Activated effector memory CD4-positive, alpha-beta T cell treated with anti-CD3 and anti-CD28 coated beads, Interleukin-2, amount 50 U/mL, for 16 hours (primary cell): ENCODE results near the gene CLNK.
"Not testable (repeated sequence)": the region's sequence is repeated elsewhere in the genome, so short reads cannot be mapped to it uniquely, and the experiment has no call there.

Experiments
- DNase-seq: peaks from one replicate; pipeline ENCODE4 v3.0.0-alpha.2; 2020

The CLNK gene

DNA sequence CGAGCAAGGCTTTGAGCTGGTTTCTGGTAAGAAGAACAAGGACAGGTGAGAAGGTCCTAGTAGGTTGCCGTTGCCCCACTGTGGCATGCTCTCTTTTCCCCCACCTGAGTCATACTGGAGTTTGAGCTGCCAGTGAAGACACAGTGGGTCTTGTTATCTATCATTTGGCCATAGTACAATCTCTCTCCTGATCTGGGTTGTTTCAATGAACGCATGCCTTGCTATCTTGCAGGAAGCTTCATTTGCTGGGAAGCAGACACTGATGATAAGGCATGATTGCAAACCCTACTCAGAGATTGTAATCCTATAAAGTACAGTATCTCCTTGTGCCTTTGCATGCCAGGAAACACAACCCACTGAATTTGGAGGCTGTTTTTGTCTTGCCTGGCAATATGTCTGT lies 77.4 kb downstream of the CLNK start:
- DNase-seq: no peak

DNA sequence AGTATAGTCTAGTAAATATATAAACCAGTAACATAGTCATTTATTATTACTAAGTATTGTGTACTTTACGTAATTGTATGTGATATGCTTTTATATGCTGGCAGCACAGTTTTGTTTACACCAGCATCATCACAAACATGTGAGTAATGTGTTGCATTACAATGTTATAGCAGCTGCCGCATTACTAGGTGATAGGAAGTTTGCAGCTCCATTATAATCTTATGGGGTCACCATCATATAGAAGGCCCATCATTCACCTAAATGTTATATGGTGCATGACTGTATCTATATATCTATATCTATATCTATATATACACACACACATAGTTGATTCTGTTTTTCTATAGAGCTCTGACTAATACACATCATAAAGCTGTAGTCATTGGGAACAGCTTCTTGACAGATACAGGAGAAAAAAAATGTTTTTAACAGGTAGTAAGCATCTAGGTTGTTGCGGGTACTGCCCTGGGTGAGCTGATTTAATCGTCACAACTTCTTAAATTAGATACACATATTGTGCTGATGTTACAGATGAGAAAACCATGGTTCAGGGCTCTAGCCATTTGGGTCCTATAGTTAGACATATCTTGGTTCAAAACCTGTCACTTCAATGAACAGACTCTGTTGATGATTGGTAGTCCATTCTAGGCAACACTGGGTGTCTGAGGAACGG lies 77.9 kb downstream of the CLNK start:
- DNase-seq: no peak

DNA sequence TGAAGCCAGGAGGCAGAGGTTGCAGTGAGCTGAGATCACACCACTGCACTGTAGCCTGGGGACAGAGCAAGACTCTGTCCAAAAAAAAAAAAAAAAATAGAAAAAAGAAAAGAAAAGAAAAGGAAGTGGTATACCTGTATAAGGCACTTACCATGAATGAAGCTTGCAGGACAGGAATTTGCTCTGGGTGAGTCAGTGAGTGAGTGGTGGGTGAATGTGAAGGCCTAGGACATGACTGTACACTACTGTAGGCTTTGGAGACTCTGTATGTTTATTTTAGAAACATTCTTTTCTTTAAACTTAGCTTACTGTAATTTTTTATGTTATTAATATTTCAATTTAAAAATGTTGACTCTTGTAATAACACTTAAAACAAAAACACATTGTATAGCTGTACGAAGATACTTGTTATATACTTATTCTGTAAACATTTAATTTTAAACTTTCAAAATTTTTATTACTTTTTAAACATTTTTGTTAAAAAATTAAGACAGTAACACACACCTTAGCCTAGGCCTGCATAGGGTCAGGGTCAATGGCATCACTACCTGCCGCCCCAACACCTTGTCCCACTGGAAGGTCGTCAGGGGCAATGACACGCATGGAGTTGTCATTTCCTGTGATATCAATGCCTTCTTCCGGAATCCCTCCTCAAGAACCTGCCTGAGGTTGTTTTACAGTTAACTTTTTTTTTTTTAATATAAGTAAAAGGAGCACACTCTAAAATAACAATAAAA lies 78.7 kb downstream of the CLNK start:
- DNase-seq: no peak

DNA sequence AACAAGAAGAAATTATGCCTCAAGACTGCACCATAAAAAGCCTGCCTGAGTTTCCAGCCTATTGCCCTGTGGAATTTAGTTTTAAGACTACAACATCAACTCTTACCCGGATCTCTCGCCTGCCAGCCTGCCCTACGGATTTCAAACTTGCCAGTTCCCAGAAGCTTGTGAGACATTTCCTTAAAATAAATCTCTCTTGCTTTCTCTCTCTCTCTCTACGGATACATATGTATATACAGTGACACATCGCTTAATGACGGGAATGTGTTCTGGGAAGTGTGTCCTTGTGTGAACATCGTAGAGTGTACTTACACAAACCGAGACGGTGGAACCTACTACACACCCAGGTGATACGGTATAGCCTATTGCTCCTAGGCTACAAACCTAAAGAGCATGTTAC lies 79.5 kb downstream of the CLNK start:
- DNase-seq: no peak

DNA sequence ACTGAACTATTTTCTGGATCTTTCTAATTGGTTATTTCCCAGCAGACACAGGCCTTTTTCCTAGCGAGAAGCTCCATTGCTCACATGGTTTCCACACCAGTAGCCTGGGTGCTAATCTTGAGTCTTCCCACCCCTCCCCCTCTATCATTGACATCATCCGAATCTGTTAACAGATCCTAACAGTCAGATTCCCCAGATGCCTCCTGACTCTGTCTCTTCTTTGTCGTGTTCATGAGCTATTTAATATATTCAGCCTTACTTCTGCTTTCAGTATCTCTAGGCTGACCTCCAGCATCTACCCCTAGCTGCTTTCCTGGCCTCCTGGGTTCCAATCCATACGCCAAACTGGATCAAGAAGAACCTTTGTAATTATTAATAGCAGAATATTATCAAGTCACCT lies 85.0 kb downstream of the CLNK start:
- no peak for DNase-seq

DNA sequence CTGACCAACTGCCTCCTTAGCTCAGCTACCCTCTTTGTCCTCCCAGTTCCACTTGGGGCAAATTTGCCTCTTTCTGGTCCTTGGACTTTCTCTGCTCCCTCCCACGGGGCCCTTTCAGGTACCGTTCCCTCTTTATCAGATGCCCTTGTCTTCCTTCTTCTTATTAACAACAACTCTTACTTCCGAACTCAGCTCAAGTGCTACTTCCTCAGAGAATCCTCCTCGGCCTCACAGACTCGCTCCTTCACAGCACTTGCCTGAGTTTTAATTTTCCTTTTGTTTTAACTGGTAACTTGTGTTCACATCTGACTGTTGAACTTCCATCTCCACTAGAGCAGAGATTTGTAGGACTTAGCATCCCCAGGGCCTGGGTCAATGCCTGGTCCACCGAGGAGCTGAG lies 85.7 kb downstream of the CLNK start:
- DNase-seq: no peak

DNA sequence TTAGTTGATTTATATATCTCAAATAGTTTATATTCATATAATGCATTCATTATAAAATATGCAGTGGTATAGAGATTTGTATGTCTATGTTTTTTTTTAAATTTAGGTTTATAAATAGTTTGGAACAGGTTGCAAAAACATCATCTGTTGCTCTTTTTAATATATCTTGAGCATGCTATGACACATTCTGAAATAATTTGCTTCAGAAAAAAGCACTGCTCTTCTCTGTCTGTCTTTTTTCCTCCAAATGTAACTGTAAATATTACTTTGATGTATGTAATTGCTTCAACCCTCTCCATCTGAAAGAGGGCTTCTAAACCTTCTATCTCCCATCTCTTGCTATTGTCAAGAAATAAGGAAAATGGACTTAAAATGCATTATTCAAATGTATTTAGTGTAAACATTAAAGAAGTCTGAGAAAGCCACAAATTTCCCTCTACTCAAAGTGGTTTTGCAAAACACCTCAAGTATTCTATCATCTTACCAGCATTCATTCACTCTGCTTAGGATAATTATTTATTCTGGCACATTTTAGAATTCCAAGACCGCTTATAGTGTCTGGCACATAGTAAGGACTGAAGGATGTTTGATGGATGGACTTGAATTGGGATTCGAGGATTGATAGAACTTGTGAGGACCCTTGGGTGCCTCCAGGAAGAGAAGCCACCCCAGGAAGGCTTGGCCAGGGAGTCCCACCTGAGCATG lies 87.8 kb downstream of the CLNK start:
- no peak for DNase-seq

DNA sequence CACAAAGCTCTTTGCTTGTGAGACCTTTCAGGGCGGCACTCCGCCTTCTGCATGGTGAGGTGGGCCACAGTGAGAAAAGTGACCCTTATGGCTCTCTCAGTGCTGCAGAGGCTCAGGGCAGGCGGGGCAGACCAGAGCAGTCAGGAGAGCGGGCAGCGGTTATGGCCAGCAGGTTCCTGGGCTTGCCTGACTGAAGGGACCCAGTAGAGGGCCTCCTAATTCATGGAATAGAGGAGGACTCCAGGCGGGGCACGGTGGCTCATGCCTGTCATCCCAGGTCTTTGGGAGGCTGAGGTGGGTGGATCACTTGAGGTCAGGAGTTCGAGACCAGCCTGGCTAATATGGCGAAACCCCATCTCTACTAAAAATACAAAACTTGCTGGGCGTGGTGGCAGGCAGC lies 91.4 kb downstream of the CLNK start:
- DNase-seq: no peak

DNA sequence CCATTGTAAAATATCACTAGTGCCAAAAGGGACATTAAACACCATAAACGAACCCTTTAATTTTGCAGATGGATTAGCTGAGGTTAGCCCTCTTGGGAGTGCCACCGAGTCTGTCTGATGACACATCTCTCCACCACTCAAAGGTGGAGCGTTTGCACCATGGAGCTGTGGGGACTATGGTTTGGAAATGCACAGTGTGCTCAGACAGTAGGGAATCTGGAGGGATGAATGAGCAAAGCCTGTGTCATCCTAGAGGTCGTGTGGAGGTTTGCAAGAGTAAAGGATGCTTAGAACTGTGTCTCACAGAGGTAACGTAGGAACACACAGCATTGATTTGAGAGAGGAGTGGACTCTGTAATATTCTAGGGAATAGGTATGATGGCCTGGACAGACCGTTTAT lies 93.7 kb downstream of the CLNK start:
- DNase-seq: no peak

DNA sequence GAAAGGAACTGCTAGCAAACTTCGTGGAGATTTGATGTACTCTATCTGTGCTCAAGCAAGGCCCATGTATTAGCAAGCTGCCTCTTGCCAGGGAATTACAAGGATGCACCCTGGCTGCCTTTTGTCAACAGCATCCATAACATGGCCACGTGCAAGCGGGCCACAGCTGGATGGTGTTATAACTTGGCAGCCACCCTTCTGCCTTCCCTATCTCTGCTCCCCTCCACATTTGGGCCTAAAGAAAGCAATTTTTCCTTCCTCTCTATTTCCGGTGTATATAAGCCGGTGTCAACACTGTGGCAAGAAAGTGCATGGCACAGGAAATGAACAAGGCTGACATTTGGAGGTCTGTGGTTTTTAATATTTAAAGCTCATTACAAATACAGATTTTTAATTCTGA lies 94.8 kb downstream of the CLNK start:
- DNase-seq: no peak

DNA sequence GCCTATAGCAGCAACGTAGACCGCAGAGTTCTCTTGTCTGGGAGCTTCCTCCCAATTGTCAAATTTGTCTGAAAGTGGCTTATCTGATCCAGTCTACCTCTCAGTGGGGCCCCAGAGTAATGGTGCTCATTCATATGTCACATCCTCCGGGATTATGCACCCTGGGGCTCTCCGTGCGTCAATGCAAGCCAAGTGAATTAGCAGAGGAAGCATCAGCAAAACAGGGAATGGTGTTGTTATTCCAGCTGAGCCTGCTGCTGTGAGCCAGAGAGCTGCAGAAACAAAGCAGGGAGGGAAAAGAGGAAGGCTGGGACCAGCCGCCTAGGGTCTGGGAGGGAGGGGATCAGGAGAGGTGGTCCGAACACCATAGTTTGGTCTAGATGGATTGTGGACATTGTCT lies 95.2 kb downstream of the CLNK start:
- DNase-seq: no peak

DNA sequence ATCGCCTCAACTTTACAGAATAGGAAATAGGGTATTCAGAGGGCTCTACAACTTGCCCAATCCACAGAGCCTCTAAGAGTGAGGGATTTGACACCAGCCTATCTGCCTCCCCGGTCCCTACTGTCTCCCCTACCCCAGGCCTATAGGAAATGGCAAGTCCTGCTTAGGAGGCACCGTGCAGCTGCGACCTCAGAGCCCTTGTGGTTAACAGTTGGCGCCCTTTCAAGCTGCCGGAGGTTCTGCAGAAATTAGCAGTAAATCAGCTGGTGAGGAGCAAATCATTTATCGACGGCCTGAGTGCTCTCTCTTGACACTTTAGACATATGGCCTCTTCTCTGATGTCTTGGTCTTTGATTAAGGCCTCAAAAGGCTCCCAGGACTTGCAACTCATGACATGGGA lies 96.9 kb downstream of the CLNK start:
- DNase-seq: no peak

DNA sequence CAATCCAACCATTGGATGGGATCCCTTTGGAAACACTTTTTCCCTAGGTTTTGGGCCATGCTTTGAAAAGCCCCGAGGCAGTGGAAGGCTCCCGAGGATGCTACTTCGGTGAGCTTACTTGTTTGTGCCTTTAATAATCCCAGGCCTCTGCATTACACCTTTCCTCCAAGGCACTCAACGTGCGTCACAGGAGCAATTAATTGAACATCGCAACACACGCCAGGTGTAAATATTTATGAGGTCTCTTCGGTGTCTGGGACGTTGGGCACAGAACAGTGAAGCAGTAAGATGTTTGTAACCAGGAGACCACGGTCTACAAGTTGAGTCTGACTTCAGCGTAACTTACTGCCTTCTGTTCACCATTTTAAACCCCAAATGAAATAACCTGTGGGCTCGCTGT lies 97.3 kb downstream of the CLNK start:
- DNase-seq: no peak

DNA sequence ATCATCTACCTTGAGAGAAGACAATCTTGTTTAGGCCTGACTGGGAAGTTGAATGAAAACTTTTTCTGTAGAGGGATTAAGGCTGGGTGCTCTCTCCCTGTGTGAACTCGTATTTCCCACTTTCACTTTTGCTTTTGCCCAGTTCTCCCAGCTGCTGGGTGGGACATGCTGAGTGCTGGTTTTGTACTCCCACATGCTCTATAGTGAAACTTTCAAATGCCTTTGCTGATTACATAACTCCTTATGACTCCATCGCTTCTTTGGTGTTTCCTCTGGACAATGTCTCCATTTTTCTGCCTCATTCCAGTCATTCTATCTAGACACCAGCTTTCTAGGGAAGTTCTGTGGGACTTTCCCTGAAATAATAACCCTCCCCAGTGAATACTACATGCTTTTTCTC lies 100.5 kb downstream of the CLNK start:
- no peak for DNase-seq

DNA sequence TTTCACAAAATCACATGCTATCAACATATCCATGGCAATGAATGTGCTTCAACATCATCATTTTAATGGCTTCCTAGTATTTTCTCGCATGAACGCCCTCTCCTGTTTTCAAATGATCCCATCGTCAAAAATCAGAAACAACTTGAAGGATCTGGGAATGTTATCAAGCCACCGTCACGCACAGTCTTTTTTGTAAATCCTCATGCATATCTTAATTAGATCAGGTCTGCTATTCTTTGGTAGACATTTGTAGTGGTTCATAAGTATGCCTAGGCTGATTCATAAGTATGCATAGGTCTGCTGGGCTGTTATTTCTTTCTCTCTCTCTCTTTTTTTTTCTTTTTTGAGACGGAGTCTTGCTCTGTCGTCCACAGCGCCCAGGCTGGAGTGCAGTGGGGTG lies 101.6 kb downstream of the CLNK start:
- no peak for DNase-seq

DNA sequence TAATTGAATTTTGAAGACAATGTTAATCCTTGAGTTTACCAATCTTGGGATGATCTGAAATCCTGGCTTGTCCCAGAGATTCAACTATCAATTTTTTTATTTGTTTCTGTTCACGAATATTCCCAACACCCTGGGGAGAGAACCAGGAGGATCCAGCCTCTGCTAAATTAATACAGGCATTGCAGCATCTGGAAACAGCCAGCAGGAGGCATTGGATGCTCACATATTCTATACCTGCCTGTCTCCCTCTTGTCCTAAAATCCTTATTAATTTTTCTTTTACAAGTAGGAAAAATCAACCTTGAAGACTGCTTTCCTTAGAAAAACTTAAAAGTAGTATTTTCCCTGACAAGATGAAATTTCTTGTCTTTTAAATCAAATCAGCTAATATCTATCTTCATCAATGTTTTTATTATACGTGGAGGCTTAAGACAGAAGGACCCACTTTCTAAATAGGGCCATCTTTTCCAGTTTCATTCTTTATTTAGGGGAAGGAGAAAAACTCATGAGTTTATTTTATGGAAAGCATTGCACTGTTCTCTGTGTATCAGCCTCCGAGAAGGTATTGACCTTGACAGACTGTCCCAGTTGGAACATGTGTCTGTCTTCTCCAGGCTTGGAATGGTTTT lies 102.4 kb downstream of the CLNK start:
- no peak for DNase-seq

DNA sequence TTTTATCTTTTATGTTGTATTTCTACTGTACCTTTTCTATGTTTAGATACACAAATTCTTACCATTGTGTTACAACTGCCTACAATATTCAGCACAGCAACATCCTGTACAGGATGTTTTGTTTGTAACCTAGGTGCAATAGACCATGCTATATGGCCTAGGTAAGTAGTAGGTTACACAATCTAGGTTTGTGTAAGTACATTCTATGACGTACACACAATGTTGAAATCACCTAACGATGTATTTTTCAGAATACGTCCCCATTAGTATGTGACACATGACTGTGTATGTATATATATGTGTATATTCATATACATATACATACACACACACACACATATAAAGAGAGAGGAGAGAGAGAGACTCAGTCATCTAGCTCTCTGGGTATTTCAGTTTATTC lies 103.5 kb downstream of the CLNK start:
- DNase-seq: no peak

DNA sequence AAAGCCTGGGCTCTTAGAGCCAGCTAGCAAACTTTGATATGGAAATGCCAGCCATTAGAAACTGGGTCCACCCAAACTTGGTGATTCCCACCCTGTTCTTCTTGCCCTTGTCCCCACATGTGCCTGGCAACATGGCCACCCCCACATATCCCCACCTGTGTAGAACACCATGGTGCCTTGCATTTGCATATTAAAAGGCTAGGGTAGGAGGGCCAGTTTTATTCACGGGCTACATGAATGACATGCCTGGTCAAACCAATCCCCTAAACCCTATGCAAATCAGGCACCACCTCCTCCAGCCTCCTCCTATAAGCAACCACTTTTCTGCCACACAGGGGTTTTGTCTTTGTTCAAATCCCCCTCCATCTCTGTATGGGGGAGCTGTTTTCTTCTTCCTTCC lies 104.9 kb downstream of the CLNK start:
- no peak for DNase-seq

DNA sequence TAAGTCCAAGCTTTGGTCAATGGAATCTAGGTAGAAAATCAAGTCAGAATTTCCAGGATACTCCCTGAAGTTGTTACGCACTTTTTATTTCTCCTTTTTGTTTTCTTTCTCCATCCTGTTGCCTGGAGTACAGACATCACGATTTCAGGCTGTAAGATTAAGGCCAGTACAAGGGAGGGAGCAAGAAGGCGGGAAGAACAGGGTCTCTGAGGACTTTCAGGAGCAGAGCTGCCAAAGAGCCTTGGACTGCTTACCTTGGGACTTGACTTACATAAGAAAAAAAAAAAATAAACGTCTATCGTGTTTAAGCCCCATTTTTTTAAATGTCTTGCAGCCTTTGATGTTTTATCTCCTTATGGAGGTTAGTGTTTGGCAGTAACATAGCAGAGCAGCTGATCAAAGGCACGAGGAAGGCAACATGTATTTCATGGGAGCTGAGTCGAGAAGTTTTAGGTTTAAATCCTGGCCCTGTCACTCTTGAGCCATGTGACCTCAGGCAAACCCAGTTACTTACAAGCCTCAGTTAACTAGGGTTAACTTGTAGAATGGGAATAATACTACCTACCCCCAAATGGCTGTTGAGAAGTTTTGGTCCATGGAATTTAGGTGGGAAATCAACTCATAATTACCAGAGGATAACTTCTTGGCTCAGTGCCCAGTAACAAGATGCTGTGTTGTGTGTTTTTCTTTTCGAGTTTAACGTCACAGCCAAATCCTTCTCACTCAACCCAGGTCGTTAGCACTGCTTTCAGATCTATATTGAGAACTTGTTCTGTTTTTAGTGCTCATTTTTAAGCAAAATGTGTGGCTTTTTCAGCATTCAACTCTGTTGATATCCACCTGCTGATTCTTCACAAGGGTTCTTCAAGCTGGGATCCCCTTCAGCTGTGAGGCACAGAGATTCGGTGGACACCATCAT lies 106.8 kb downstream of the CLNK start:
- no peak for DNase-seq

DNA sequence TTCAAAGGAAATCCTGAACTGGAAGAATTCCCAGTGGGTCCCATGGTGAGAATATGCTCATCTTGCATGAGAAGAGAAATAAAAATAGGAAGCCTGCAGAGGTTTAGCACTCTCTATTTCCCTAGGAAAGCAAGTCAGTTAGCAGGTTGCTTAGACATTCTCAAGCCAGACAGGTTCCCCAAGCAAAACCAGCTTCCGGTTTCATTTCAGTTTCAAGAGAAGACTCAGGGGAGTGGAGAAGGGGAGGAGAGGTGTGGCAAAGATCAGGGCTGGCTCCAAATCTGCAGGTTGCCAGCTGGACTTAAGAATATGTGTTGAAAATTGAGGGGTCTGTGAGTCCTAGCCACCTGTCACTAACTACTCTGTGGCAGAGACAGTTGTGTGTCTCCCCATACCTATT lies 107.5 kb downstream of the CLNK start:
- no peak for DNase-seq

DNA sequence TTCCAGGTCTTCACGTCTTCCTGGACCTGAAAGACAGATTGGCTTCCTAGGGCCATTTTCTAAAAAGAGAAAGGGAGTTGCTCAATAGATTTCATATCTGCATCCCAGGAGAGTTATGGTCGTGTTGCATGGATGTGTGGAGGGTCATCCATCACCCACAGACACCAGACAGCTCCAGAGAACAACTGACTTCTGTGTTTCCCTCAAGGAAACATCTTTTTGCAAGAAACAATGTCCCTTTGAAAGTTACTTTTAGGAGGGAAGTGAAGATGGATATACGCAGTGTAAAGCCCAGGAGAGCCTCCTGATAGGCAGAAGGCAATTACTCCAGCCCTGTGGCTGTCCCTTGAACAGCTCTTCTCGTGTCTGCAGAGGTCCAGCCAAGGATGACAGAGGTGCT lies 108.3 kb downstream of the CLNK start:
- DNase-seq: no peak

DNA sequence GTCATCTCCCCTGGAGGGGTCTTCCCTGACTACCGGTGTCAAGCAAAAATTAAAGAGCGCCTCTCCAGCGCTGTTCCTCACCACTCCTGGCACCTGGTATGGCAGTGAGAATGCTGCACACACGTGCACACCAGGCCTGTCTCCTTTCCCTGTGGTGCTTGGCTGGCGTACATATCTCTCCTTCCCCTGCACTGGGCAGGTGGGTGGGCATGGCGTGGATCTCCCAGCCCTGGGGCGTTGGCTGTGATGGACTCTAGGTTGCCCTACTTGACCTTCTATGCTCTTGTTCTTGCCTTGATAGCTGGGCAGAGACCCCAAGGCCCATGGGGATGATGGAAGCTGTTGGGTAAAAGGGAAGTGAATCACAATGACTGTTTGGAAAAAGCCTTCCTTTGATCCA lies 109.2 kb downstream of the CLNK start:
- DNase-seq: no peak

DNA sequence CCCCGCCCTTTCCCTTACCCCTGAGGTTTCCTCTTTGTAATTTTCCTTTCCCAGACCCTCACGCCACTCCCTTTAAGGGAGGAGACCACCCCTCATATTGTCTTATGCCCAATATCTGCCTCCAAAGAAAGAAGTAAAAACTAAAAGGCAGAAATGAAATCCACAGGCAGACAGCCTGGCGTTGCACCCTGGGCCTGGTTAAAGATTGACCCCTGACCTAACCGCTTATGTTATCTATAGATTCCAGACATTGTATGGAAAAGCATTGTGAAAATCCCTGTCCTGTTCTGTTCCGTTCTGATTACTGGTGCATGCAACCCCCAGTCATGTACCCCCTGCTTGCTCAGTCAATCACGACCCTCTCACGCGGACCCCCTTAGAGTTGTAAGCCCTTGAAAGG lies 110.0 kb downstream of the CLNK start:
- DNase-seq: not testable (repeated sequence)
